Amniotic stem cell (primary cell): Measurements from ENCODE around the gene CXADR.

Experiments used
- DNase-seq: peaks from one replicate; lab custom pipeline; 2025; lab: John Stamatoyannopoulos, UW

The CXADR gene

GRCh38 chr21:17542371-17543011 is 29.6 kb downstream of the CXADR start:
- DNase-seq = no peak

- no peak for DNase-seq
Measured at GRCh38 chr21:17545007-17545406, 32.2 kb downstream of the CXADR start.

GRCh38 chr21:17548262-17548661 is 35.4 kb downstream of the CXADR start:
- no peak for DNase-seq

DNA sequence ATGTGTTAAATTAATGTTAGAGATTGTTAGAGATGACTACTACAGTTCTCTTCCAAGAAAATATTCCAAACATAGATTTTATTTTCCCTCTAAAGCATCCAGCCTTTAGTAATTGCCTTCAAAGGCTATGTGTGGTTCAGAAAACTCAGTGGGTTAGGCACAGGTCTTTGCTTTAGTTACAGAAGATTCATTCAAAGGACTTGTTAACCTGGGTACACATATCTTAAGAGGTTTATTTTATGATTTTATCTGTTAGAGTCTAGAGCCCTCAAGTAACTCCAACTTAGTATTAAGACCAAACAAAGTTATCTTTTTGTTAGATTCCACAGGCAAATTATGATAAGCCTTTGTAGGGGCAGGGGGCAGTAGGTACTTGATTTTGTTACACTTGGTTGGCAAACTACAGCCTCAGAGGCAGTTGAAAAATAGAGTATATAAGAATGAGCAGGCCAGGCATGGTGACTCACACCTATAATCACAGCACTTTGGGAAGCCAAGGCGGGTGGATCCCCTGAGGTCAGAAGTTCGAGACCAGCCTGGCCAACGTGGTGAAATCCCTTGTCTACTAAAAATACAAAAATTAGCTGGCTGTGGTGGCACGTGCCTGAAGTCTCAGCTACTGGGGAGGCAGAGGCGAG is 37.9 kb downstream of the CXADR start:
- no peak for DNase-seq

GRCh38 chr21:17552410-17552809 is 39.6 kb downstream of the CXADR start:
- no peak for DNase-seq

GRCh38 chr21:17554120-17554519 is 41.3 kb downstream of the CXADR start:
- no peak for DNase-seq

DNA sequence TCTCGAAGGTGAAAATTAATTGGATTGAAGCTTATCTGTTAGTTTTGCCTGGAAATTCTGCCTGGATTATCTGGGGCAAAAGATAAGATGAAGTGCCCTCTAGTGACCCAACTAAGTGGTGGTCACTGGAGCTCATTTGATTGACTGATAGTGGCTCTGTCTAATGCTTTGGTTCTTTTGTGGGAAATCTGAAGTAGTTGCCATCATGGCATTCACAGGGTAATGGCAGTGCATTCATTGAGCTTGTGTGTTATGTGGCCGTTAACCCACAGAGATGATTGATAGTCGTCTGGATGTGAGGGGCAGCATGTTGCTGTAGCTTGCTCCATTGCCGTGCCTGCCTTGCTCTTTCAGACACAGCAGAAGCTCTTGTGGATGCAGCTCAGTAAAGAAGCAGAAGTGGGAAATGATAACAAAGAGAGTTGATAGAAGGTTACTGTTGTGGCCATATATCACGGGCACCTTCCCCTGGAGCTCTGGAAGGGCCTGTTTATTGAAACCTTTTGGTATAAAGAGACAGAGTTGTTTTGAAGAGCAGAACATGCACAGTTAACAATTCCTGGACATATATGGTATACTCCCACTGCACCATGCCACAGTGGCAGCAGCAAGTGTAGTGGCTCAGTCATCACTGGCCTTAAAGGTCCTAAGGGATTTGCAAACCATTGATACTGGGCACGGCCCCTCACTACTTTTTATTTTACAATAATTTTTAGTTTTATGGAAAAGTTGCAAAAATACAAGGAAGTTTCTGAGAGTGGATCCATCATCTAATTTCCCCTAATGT is 42.0 kb downstream of the CXADR start:
- no peak for DNase-seq

- no peak for DNase-seq
Measured at GRCh38 chr21:17560377-17561025, 47.7 kb downstream of the CXADR start.

DNA sequence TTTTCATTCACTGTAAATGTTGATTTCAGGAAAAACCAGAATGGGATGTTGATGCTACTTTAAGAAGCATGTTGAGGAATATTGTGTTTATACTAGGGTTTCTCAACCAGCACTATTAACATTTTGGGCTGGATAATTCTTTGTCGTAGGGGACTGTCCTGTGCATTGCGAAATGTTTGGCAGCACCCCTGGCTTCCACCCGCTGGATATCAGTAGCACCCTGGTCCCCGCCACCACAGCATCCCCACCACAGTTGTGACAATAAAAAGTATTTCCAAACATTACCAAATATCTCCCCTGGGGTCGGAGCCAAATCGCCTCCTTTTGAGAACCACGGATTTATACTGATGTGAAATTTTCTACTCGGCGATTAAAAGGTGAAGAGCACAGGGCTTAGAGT is 57.9 kb downstream of the CXADR start:
- DNase-seq = no peak

GRCh38 chr21:17572431-17572830 is 59.6 kb downstream of the CXADR start:
- no peak for DNase-seq

DNA sequence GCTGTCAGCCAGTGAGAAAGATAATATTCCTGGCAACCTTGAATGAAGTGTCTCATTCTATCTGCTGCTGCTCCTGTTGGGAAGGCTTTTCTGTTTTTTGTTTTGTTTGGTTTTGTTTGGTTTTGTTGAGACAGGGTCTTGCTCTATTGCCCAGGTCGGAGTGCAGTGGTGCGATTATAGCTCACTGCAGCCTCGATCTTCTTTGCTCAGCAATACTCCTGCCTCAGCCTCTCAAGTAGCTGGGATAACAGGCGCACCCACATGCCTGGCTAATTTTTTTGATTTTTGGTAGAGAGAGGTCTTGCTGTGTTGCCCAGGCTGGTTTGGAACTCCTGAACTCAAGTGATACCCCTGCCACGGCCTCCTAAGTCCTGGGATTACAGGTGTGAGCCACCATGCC is 62.2 kb downstream of the CXADR start:
- no peak for DNase-seq

DNA sequence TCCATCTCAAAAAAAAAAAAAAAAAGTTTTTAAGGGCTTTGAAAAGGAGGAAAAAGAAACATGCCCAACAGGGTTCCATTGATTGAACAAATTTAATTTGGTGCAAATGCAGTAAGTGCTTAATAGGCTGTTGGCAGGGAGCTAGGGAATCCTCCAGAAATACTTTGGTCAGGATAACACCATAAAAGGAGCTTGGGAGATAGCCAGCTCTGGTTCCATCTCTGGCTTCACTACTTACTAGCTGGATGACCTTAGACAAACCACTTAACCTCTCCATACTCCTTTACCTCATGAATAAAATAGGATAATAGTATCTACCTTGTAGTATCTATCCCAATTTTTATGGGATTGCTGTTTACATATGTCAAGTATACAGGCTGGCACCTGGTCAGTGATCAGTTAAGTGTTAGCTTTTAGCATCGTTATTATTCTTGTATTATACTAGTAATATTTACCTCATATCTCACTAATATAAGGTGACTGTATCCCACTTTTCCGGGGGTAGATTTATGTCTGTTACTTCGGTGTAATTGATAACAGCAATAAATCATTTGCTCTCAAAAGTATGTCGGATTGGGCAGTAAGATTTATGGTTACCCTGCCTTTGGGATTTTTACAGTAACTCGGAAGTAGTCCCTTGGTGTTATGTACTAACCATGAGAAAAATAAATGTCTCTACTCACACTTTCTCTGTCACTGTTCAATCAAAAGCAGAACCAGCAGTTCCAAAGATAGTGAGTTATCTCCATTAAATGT is 63.4 kb downstream of the CXADR start:
- no peak for DNase-seq

GRCh38 chr21:17577701-17578100 is 64.9 kb downstream of the CXADR start:
- no peak for DNase-seq

DNA sequence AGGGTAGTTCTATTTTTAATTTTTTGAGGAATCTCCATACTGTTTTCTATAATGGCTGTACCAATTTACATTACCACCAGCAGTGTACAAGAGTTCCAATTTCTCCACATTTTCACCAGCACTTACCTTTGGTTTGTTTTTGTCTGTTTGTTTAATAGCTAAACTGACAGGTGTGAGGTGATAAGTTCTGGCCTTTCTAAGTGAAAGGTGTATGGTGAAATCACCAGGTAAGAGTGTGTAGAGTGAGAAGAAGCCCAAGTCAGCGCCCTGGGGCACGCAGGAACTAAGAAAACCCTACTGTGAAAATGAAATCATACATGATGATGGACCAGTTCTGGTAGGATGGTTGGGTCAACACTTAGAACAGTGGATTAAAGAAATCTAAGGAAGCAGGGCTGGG is 65.3 kb downstream of the CXADR start:
- no peak for DNase-seq

GRCh38 chr21:17578876-17579275 is 66.0 kb downstream of the CXADR start:
- DNase-seq = no peak

GRCh38 chr21:17580319-17580718 is 67.5 kb downstream of the CXADR start:
- no peak for DNase-seq

GRCh38 chr21:17583898-17584297 is 71.1 kb downstream of the CXADR start:
- DNase-seq = no peak

- no peak for DNase-seq
Measured at GRCh38 chr21:17585875-17586450, 73.1 kb downstream of the CXADR start.

GRCh38 chr21:17590430-17590829 is 77.6 kb downstream of the CXADR start:
- DNase-seq = no peak

DNA sequence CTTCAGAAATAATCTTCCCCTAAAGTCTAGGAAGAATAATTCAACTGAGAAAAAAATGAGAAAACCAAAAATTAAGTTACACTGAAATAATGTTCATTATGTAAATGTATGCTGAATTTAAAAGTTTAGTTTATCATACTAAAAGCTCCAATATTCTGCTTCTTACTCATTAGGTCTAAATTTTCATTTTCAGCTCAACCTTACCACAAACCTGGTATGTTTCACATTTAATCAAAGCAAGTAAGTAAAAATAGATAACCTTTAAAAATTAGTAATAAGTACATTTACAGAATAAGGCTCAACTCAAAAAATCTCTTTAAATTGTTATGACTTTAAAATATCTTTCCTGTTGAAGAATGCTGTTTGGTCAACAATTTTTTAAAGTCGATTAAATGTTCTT is 84.8 kb downstream of the CXADR start:
- no peak for DNase-seq

DNA sequence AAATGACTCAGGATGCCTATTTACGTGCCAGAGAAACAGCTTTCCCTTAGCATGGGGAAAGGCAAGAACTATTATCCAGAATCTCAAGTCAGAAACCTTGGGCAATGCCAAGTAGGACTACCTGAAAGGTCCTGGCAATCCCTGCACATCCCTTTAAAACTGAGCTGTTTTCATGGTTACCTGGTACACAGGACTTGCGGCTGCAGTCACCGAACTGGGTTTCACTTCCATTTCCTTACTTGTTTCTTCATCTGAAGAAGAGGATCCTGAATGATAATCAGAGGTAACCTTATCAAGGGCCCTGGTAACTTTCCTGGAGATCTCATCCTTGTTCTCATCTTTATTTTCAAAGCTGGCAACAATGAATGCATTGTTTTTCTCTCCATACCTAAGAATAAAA is 85.6 kb downstream of the CXADR start:
- DNase-seq = no peak

DNA sequence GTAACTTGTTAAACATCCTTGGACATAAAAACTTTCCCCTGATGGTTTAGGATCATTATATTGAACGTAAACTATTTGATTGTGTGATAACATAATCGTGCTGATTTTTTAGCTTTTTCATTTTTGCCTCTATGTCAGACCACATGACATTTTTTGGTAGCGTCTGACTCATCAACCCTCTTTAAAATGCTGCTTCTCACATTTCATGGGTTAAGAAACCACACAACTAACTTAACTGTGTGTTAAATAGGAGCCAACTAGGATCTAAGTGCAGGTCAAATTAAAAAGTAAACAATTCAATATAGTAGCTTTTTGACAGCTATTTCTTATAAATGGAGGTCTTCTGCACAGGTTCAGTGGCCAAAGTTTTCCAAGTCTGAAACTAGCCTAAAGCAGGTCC is 90.0 kb downstream of the CXADR start:
- DNase-seq = no peak
